Measurements from ENCODE around the gene RADIL.

The RADIL gene

GRCh38 chr7:4828720-4829383 is 54.7 kb downstream of the RADIL start:
- Histone ChIP-seq H3K27me3 (ENCODE audit: control insufficient read depth, low read length) (no peaks in the 10 kb centered on the region), H3K27ac (ENCODE audit: low read depth, low read length) (no peak overlapping the region), H3K4me2 (ENCODE audit: low read length) (no peak overlapping the region), H3K36me3 (ENCODE audit: control insufficient read depth, low read length) (no peaks in the 10 kb centered on the region), H4K20me1 (ENCODE audit: control insufficient read depth, insufficient read depth, low read depth, low read length) (no peaks in the 10 kb centered on the region), H3F3A (ENCODE audit: control insufficient read depth, insufficient read depth) (no peaks in the 10 kb centered on the region), H3K9me2 (replicated peaks; ENCODE audit: control insufficient read depth, low read length) (no peaks in the 10 kb centered on the region), H3K79me2 (ENCODE audit: control insufficient read depth, low read length) (no peaks in the 10 kb centered on the region), H3K4me3 (ENCODE audit: low read length) (no peak overlapping the region), H3K9me3 (ENCODE audit: control insufficient read depth, insufficient read depth, low read length) (no peaks in the 10 kb centered on the region), H3K4me1 (ENCODE audit: control insufficient read depth, low read length) (no peaks in the 10 kb centered on the region)
- TF ChIP-seq EZH2phosphoT487 (IDR thresholded peaks at IDR 0.05; ENCODE audit: borderline replicate concordance, low read length) (no peak), CTCF (IDR thresholded peaks at IDR 0.05; ENCODE audit: low read depth, low read length, poor library complexity, severe bottlenecking) (no peak)

GRCh38 chr7:4825081-4825480 is 58.4 kb downstream of the RADIL start:
- no peaks in the 10 kb centered on the region for H3K4me1 ChIP-seq (ENCODE audit: control insufficient read depth, low read length)
- H3K79me2 ChIP-seq (ENCODE audit: control insufficient read depth, low read length), result no peaks in the 10 kb centered on the region
- H3K9me3 ChIP-seq (ENCODE audit: control insufficient read depth, insufficient read depth, low read length), result no peaks in the 10 kb centered on the region
- H3K36me3 ChIP-seq (ENCODE audit: control insufficient read depth, low read length), result no peaks in the 10 kb centered on the region
- no peaks in the 10 kb centered on the region for H4K20me1 ChIP-seq (ENCODE audit: control insufficient read depth, insufficient read depth, low read depth, low read length)
- H3K4me2 ChIP-seq (ENCODE audit: low read length), result no peak overlapping the region
- H3K4me3 ChIP-seq (ENCODE audit: low read length), result no peak overlapping the region
- H3K27ac ChIP-seq (ENCODE audit: low read depth, low read length), result no peak overlapping the region
- no peak for TF ChIP-seq EZH2phosphoT487 (IDR thresholded peaks at IDR 0.05; ENCODE audit: borderline replicate concordance, low read length)
- TF ChIP-seq CTCF (IDR thresholded peaks at IDR 0.05; ENCODE audit: low read depth, low read length, poor library complexity, severe bottlenecking), result no peak
- H3K27me3 ChIP-seq (ENCODE audit: control insufficient read depth, low read length), result no peaks in the 10 kb centered on the region
- no peaks in the 10 kb centered on the region for H3F3A ChIP-seq (ENCODE audit: control insufficient read depth, insufficient read depth)
- H3K9me2 ChIP-seq (replicated peaks; ENCODE audit: control insufficient read depth, low read length), result no peaks in the 10 kb centered on the region

GRCh38 chr7:4824120-4824775 is 59.3 kb downstream of the RADIL start:
- H3K27ac ChIP-seq (ENCODE audit: low read depth, low read length), result no peak overlapping the region
- no peak for TF ChIP-seq CTCF (IDR thresholded peaks at IDR 0.05; ENCODE audit: low read depth, low read length, poor library complexity, severe bottlenecking)
- TF ChIP-seq EZH2phosphoT487 (IDR thresholded peaks at IDR 0.05; ENCODE audit: borderline replicate concordance, low read length), result no peak
- H3K4me3 ChIP-seq (ENCODE audit: low read length), result no peak overlapping the region
- H3K9me2 ChIP-seq (replicated peaks; ENCODE audit: control insufficient read depth, low read length), result no peaks in the 10 kb centered on the region
- no peaks in the 10 kb centered on the region for H3K4me1 ChIP-seq (ENCODE audit: control insufficient read depth, low read length)
- no peaks in the 10 kb centered on the region for H3K27me3 ChIP-seq (ENCODE audit: control insufficient read depth, low read length)
- H3K36me3 ChIP-seq (ENCODE audit: control insufficient read depth, low read length), result no peaks in the 10 kb centered on the region
- no peaks in the 10 kb centered on the region for H3K9me3 ChIP-seq (ENCODE audit: control insufficient read depth, insufficient read depth, low read length)
- H4K20me1 ChIP-seq (ENCODE audit: control insufficient read depth, insufficient read depth, low read depth, low read length), result no peaks in the 10 kb centered on the region
- no peaks in the 10 kb centered on the region for H3K79me2 ChIP-seq (ENCODE audit: control insufficient read depth, low read length)
- no peaks in the 10 kb centered on the region for H3F3A ChIP-seq (ENCODE audit: control insufficient read depth, insufficient read depth)
- H3K4me2 ChIP-seq (ENCODE audit: low read length), result no peak overlapping the region
